ENCODE results near the gene ANGPTL2. TPM values are rescaled to one million over a fixed set of nuclear protein-coding genes. Genes with fewer than 3 reads are reported as not detected.
"Not testable (repeated sequence)": the region's sequence is repeated elsewhere in the genome, so short reads cannot be mapped to it uniquely, and the experiment has no call there.

ANGPTL2 gene
- 10 to 100 TPM; 29.5 to 57.0 (median 41.3) TPM for total RNA-seq

DNA sequence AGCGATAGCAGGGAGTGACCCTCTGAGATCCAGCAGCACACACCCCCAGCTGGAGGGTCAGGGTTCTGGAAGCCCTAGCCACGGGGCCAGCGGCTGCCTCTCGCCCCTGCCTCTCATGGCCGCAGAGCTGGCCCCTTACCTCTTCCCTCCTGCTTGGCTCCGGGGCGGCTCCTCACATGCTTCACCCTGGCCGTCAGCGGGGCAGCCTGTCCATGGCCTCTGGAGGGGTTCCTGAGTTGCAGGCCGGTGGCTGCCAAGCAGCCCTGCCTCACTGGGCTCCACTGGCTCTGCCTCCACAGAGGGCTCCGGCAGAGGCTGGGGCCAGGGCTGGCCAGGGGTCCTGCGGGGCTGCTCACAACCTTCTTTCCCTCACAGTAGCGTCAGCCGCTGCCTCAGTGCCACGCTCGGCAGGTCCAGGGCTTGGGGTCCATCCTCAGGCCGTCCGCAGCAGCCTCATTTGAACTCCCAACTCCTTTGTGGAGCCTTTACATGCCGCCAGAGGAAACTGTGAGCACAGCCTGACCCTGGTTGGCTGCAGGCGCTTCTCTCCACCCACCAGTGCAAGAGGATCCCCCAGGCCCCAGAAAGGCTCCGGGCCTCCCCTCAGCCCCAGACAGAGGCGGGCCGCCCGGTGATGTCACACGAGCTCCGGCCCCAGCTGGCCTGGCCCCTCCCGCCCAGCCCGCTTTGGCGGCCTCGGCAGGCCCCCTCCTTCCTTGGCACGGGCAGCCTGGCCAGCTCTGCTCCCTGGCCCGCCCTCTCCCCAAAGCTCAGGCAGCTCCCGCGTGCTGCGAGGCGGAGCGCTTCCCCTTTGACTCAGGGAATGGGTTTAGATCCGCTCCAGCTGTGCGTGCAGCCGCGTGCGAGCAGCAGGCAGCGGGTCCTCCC is at the start of gene ANGPTL2:
Gene ANGPTL2, minus strand, starts transcription at position 460 of the 888 bp plus-strand sequence. CDS start 13,904 bp downstream, outside the sequence.
- intact Hi-C loops (cut with DNase I), result loop anchor here (5.0 kb wide), 1 partner anchor 65 kb away; no protein-coding TSS in a partner anchor
- peak; percentile 95 for DNase-seq (ENCODE audit: extremely low spot score)
- Histone ChIP-seq H3K9me3 (no peaks in the 10 kb centered on the region), H3K27ac (replicated peaks in 1 of 4) (peak within 1 kb of the TSS; percentile 91 to 96 (median 94)), H3K27me3 (no peaks in the 10 kb centered on the region), H3K4me3 (peak within 1 kb of the TSS; percentile 61 to 71 (median 64)), H3K4me1 (peaks cover 41 to 82% (median 79%) of the 10 kb centered on the region in 4 donors), H3K36me3 (peaks cover 0 to 11% (median 6%) of the 10 kb centered on the region in 4 donors)
- WGBS, result 0% methylated on average over 14 of the region's 43 CpGs
- no peak for TF ChIP-seq EP300 (IDR thresholded peaks at IDR 0.05)
- TF ChIP-seq POLR2AphosphoS5 (IDR thresholded peaks at IDR 0.05), result peak; percentile 88 to 91

DNA sequence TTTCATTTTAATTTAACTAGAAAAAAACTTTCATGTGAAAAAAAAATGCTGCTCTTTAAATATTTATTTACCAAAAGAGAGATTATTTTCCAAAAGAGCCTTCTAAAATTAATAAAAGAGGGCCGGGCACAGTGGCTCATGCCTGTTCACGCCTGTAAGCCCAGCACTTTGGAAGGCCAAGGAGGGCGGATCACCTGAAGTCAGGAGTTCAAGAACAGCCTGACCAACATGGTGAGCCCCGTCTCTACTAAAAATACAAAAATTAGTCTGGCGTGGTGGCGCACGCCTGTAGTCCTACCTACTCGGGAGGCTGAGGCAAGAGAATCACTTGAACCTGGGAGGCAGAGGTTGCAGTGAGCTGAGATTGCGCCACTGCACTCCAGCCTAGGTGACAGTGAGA is 48.9 kb upstream of the ANGPTL2 start:
- H3K27me3 ChIP-seq; H3K9me3 ChIP-seq; H3K4me3 ChIP-seq; intact Hi-C loops (cut with DNase I); DNase-seq (ENCODE audit: extremely low spot score): not testable (repeated sequence)
- peaks cover 0 to 20% (median 5%) of the 10 kb centered on the region in 4 donors for H3K36me3 ChIP-seq
- 96% methylated on average over 9 of the region's 9 CpGs for WGBS
- peaks cover 6 to 10% (median 7%) of the 10 kb centered on the region in 4 donors for H3K4me1 ChIP-seq
- H3K27ac ChIP-seq (replicated peaks in 1 of 4), result peak overlapping the region in 1 of 4 donors; percentile 46

DNA sequence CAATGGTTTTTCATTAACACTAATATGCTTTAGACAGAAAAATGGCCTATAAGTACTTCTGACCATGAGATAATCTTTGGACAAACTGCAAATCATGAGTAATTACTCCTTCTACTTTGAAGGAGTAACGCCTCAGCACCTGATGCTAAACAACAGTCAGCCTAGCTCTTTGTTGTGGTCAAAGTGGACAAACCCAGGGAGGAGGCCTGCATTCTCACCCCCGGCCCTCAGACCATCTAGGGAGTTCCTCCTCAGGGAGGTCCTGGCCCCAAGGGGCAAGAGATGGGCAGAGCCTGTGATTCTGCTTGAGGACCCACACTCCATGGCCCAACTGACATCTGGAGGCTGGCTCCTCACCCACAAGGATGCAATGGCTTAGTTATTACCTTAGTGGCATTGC is 48.2 kb upstream of the ANGPTL2 start:
- intact Hi-C loops (cut with DNase I), result no loop called here
- no peak for DNase-seq (ENCODE audit: extremely low spot score)
- Histone ChIP-seq H3K27me3 (no peaks in the 10 kb centered on the region), H3K9me3 (no peaks in the 10 kb centered on the region), H3K36me3 (peaks cover 0 to 20% (median 5%) of the 10 kb centered on the region in 4 donors), H3K27ac (replicated peaks in 1 of 4) (no peak overlapping the region), H3K4me3 (no peak overlapping the region), H3K4me1 (peaks cover 6 to 10% (median 7%) of the 10 kb centered on the region in 4 donors)
- TF ChIP-seq POLR2A (IDR thresholded peaks at IDR 0.05; ENCODE audit: low read depth) (no peak), EP300 (IDR thresholded peaks at IDR 0.05) (no peak), CTCF (IDR thresholded peaks at IDR 0.05) (no peak), POLR2AphosphoS5 (IDR thresholded peaks at IDR 0.05) (no peak)
- 94% methylated on average over 2 of the region's 2 CpGs for WGBS

- H3K4me3 ChIP-seq, result no peak overlapping the region
- TF ChIP-seq EP300 (IDR thresholded peaks at IDR 0.05) (no peak), POLR2AphosphoS5 (IDR thresholded peaks at IDR 0.05) (no peak), CTCF (IDR thresholded peaks at IDR 0.05) (no peak), POLR2A (IDR thresholded peaks at IDR 0.05; ENCODE audit: low read depth) (no peak)
- H3K27me3 ChIP-seq, result no peaks in the 10 kb centered on the region
- intact Hi-C loops (cut with DNase I), result no loop called here
- no peaks in the 10 kb centered on the region for H3K9me3 ChIP-seq
- peaks cover 6 to 10% (median 7%) of the 10 kb centered on the region in 4 donors for H3K4me1 ChIP-seq
- peaks cover 0 to 19% (median 5%) of the 10 kb centered on the region in 4 donors for H3K36me3 ChIP-seq
- WGBS, result 90% methylated on average over 4 of the region's 4 CpGs
- no peak overlapping the region for H3K27ac ChIP-seq (replicated peaks in 1 of 4)
- no peak for DNase-seq (ENCODE audit: extremely low spot score)
These were observed 47.7 kb upstream of the ANGPTL2 start for GRCh38 chr9:127170103-127170502.

DNA sequence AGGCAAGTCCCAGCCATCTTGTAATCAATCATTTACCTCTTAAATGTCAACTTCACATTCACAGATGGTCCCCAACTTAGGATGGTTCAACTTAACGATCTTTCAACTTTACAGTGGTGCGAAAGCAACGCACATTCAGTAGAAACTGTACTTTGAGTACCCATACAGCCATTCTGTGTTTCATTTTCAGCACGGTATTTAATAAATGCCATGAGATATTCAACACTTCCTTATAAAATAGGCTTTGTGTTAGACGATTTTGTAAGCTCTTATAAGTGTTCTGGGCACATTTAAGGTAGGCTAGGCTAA is 47.1 kb upstream of the ANGPTL2 start:
- H3K4me3 ChIP-seq, result no peak overlapping the region
- peaks cover 0 to 14% (median 3%) of the 10 kb centered on the region in 4 donors for H3K36me3 ChIP-seq
- peaks cover 1 to 10% (median 6%) of the 10 kb centered on the region in 4 donors for H3K4me1 ChIP-seq
- WGBS, result 91% methylated on average over 5 of the region's 5 CpGs
- no peaks in the 10 kb centered on the region for H3K27me3 ChIP-seq
- intact Hi-C loops (cut with DNase I), result no loop called here
- TF ChIP-seq EP300 (IDR thresholded peaks at IDR 0.05), result no peak
- no peak for TF ChIP-seq POLR2AphosphoS5 (IDR thresholded peaks at IDR 0.05)
- no peak for TF ChIP-seq POLR2A (IDR thresholded peaks at IDR 0.05; ENCODE audit: low read depth)
- no peak for TF ChIP-seq CTCF (IDR thresholded peaks at IDR 0.05)
- no peaks in the 10 kb centered on the region for H3K9me3 ChIP-seq
- no peak for DNase-seq (ENCODE audit: extremely low spot score)
- no peak overlapping the region for H3K27ac ChIP-seq (replicated peaks in 1 of 4)

Measured in esophagus muscularis mucosa (tissue), 4 donors.